Activated CD4-positive, alpha-beta T cell treated with anti-CD3 and anti-CD28 coated beads for 36 hours (primary cell): Measurements from ENCODE around the gene GIPC2. TPM values are rescaled to one million over a fixed set of nuclear protein-coding genes. Genes with fewer than 3 reads are reported as not detected.
"Not testable (repeated sequence)": the region's sequence is repeated elsewhere in the genome, so short reads cannot be mapped to it uniquely, and the experiment has no call there.

ENCODE experiments used
- ATAC-seq: fragments of 200-7000 bp; cut with Tn5 transposase; one replicate; pipeline ENCODE4 v1.10.0; 2021; ENCODE audit warnings: mild to moderate bottlenecking, moderate library complexity
- CTCF ChIA-PET: fragments of 350-600 bp; sonication (Branson Sonifier 250); formaldehyde crosslinking; loops from one replicate; lab custom pipeline; 2021; ENCODE audit warnings: antibody characterized with exemption; lab: Charles Lee
- POLR2A ChIA-PET: fragments of 350-600 bp; sonication (Branson Sonifier 250); formaldehyde crosslinking; loops from one replicate; lab custom pipeline; 2021; ENCODE audit warnings: antibody characterized with exemption, inconsistent platforms; lab: Charles Lee
- DNase-seq: peaks from one replicate; pipeline ENCODE4 v3.0.0-alpha.2; 2020
- H3K27ac Mint-ChIP-seq: one replicate; pipeline ENCODE4 v1.8.0; 2021; ENCODE audit warnings: mixed read lengths
- H3K27me3 Mint-ChIP-seq: one replicate; pipeline ENCODE4 v1.8.0; 2021; ENCODE audit warnings: mixed read lengths
- H3K36me3 Mint-ChIP-seq: one replicate; pipeline ENCODE4 v1.8.0; 2021; ENCODE audit warnings: low read depth, mixed read lengths
- H3K4me1 Mint-ChIP-seq: one replicate; pipeline ENCODE4 v1.8.0; 2021; ENCODE audit warnings: mixed read lengths
- H3K4me3 Mint-ChIP-seq: one replicate; pipeline ENCODE4 v1.8.0; 2021; ENCODE audit warnings: mild to moderate bottlenecking, moderate library complexity, mixed read lengths
- H3K9me3 Mint-ChIP-seq: one replicate; pipeline ENCODE4 v1.8.0; 2021; ENCODE audit warnings: low read depth, mixed read lengths
- intact Hi-C, 2 experiments: fragments of 100-400 bp; cut with DNase I in 1 of 2; cut with micrococcal nuclease in 1 of 2; formaldehyde crosslinking; loops; one replicate each; pipeline versions ENCODE4 v1.14.2 to v1.15.1; 2022 to 2024; cut with DNase I, micrococcal nuclease
- total RNA-seq, 2 experiments: library from RNA; stranded (reverse); gene quantifications; one replicate each; pipeline ENCODE4 v1.2.3, GENCODE V29; 2021

GIPC2 gene
- total RNA-seq, 2 experiments from 2014 or later: 0.05 to 0.09 TPM

DNA sequence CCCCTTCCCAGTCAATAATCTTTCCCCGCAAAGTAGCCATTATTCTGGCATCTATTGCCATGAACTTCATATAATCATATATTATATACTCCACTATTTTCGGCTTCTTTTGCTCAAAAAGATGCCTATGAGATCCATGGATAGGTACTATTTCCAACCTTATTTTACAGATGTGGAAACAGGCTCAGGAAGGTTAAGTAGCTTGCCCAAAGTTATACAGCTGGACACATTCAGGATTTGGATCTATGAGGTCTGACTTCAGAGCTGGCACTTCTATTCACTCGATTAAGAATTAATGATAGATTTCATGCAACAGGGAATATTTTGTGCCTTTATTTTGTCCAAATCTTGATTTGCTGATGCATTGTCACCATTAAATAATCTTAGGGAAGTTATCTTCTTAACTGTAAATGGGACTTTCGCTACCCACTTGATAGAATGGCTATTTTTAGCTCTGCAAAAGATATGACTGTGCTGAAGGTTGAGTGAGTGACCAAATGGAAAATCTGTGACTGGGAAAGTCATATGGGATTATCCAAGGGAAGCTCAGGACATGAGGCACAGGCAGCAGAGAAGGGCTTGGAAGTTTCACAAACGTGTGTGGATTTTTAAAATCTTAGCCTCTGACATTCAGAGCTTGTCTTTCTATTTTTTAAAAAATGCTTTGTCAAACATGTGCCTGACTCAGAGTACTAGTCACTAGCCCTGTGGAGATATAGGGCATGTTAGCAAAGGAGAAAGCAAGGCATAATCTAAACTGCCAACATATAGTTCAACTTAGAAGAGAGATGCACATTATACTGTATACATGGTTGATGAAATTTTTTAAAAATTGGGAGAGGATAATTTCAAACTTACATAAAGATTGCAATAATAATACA, 36.5 kb downstream of the GIPC2 start:
- ChIA-PET POLR2A (no interaction called here), CTCF (interaction anchor here (0.6 kb wide), 1 partner anchor 1219 kb away, joined by 5 read pairs; no protein-coding TSS in a partner anchor)
- ATAC-seq: no peak
- Mint-ChIP-seq H3K36me3 (no peaks in the 10 kb centered on the region), H3K9me3 (peaks cover 14% of the 10 kb centered on the region), H3K27ac (no peak overlapping the region), H3K4me3 (no peak overlapping the region), H3K4me1 (peaks cover 18% of the 10 kb centered on the region), H3K27me3 (peaks cover 2% of the 10 kb centered on the region)
- intact Hi-C loops: no loop called here
- DNase-seq: no peak

DNA sequence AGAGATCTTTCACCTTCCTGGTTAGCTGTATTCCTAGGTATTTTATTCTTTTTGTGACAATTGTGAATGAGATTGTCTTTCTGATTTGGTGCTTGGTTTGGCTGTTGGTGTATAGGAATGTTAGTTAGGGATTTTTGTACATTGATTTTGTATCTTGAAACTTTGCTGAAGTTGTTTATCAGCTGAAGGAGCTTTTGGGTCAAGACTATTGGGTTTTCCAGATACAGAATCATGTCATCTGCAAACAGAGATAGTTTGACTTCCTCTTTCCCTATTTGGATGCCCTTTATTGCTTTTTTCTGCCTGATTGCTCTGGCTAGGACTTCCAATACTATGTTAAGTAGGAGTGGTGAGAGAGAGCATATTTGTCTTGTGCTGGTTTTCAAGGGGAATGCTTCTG, 38.9 kb downstream of the GIPC2 start:
- POLR2A ChIA-PET, H3K27ac Mint-ChIP-seq, H3K4me3 Mint-ChIP-seq, H3K27me3 Mint-ChIP-seq, ATAC-seq, DNase-seq, H3K36me3 Mint-ChIP-seq, intact Hi-C loops: not testable (repeated sequence)
- CTCF ChIA-PET: interaction anchor here (1.0 kb wide), 1 partner anchor 81 kb away, joined by 3 read pairs; no protein-coding TSS in a partner anchor
- peaks cover 15% of the 10 kb centered on the region for H3K9me3 Mint-ChIP-seq
- peaks cover 13% of the 10 kb centered on the region for H3K4me1 Mint-ChIP-seq

DNA sequence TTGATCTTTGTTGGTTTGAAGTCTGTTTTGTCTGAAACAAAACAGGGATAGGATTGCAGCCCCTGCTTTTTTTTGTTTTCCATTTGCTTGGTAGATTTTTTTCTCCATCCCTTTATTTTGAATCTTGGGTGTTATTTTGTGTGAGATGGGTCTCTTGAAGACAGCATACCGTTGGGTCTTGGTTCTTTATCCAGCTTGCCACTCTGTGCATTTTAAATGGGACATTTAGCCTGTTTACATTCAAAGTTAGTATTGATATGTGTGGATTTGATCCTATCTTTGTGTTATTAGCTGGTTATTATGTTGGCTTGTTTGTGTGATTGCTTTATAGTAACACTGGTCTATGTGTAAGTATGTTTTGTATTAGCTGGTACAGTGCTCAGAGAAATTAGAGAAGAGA, 40.9 kb downstream of the GIPC2 start:
- H3K9me3 Mint-ChIP-seq: peaks cover 15% of the 10 kb centered on the region
- ChIA-PET CTCF (no interaction called here), POLR2A (no interaction called here)
- intact Hi-C loops: no loop called here
- H3K4me1 Mint-ChIP-seq: no peaks in the 10 kb centered on the region
- peaks cover 9% of the 10 kb centered on the region for H3K27me3 Mint-ChIP-seq
- no peak overlapping the region for H3K27ac Mint-ChIP-seq
- DNase-seq (no peak), ATAC-seq (no peak)
- no peak overlapping the region for H3K4me3 Mint-ChIP-seq
- H3K36me3 Mint-ChIP-seq: no peaks in the 10 kb centered on the region

DNA sequence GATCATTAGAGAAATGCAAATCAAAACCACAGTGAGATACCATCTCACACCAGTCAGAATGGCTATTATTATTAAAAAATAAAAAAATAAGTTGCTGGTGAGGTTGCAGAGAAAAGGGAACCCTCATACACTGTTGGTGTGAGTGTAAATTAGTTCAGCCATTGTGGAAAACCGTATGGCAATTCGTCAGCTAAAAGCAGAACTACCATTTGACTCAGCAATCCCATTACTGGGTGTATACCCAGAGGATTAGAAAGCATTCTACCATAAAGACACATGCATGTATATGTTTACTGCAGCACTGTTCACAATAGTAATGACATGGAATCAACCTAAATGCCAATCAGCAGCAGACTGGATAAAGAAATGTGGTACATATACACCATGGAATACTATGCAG, 42.2 kb downstream of the GIPC2 start:
- H3K4me1 Mint-ChIP-seq: no peaks in the 10 kb centered on the region
- H3K27me3 Mint-ChIP-seq: peaks cover 13% of the 10 kb centered on the region
- ATAC-seq: no peak
- H3K36me3 Mint-ChIP-seq: no peaks in the 10 kb centered on the region
- no peak for DNase-seq
- ChIA-PET CTCF (interaction anchor here (0.8 kb wide), 1 partner anchor 82 kb away, joined by 4 read pairs; no protein-coding TSS in a partner anchor), POLR2A (interaction anchor here (0.6 kb wide), 2 partner anchors 140 to 493 kb away, joined by 4 to 7 read pairs; no protein-coding TSS in a partner anchor)
- H3K27ac Mint-ChIP-seq: no peak overlapping the region
- peaks cover 15% of the 10 kb centered on the region for H3K9me3 Mint-ChIP-seq
- H3K4me3 Mint-ChIP-seq: no peak overlapping the region
- intact Hi-C loops: no loop called here

DNA sequence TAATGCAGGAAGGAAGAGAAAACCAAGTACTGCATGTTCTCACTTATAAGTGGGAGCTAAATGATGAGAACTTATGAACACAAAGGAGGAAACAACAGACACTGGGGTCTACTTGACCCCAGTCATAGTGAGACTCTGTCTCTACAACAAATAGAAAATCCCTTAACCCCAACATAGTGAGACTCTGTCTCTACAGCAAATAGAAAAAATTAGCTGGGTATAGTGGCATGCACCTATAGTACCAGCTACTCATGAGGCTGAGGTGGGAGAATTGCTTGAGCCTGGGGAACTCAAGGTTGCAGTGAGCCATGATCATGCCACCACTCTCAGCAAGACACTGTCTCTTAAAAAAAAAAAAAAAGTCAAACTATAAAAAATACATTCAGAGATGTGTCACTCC, 42.7 kb downstream of the GIPC2 start:
- no peak overlapping the region for H3K27ac Mint-ChIP-seq
- POLR2A ChIA-PET: interaction anchor here (0.6 kb wide), 2 partner anchors 141 to 494 kb away, joined by 4 to 7 read pairs; no protein-coding TSS in a partner anchor
- no peaks in the 10 kb centered on the region for H3K36me3 Mint-ChIP-seq
- no peak overlapping the region for H3K4me3 Mint-ChIP-seq
- H3K27me3 Mint-ChIP-seq: peaks cover 13% of the 10 kb centered on the region
- no peak for DNase-seq
- ATAC-seq: no peak
- CTCF ChIA-PET: no interaction called here
- intact Hi-C loops: no loop called here
- no peaks in the 10 kb centered on the region for H3K4me1 Mint-ChIP-seq
- H3K9me3 Mint-ChIP-seq: peaks cover 15% of the 10 kb centered on the region

DNA sequence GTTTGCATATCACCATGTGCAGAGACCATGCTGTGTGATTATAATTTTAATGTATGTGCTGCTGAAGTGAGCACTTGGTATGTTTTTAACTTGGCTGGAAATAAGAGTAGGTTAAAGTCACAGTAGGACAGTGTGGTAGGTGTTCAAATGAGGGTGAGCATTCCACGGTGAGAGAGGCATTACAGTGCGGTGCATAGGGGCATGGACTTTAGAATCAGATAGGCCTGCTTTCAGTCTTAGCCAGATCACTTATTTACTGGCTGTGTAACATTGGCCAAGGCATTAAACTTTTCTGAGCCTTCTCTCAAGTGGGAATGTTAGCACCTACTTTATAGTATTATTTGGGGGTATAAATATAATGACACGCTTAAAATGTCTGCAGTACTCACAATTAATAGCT, 43.2 kb downstream of the GIPC2 start:
- DNase-seq (no peak), ATAC-seq (no peak)
- Mint-ChIP-seq H3K27me3 (peaks cover 13% of the 10 kb centered on the region), H3K36me3 (no peaks in the 10 kb centered on the region), H3K4me3 (no peak overlapping the region), H3K27ac (no peak overlapping the region), H3K4me1 (no peaks in the 10 kb centered on the region), H3K9me3 (peaks cover 15% of the 10 kb centered on the region)
- ChIA-PET POLR2A (no interaction called here), CTCF (no interaction called here)
- intact Hi-C loops: no loop called here

DNA sequence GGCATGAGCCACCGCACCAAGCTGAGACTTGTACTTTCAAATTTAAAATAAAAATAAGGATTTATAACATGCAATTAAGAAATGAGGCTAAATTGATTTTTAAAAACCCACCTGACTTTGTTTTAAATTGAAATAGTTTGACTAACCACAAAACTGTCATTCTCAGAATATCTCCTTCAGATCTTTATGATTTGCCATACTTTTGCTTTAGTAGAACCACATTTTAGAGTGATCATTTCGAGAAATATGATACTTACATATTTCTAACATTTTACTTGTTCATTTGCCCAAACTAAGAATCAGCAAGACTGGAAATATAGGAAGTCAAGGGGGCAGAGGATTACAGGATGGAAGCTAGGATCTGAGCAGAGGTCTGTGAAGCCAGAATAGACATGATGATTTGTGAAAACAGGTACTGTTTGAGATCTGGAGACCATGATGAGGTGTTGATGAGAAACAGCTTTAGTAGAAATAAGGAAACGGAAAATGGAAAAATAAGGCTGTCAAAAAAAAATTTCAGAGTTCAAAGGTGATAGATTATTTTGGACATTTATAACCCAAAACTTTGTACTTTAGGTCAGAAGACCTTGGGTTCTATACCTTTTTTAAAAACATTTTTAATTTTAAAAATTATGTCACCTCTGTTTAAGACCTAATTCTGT, 44.8 kb downstream of the GIPC2 start:
- ChIA-PET CTCF (interaction anchor here (1.0 kb wide), 1 partner anchor 9 kb away, joined by 3 read pairs; no protein-coding TSS in a partner anchor), POLR2A (no interaction called here)
- Mint-ChIP-seq H3K27ac (no peak overlapping the region), H3K36me3 (no peaks in the 10 kb centered on the region), H3K27me3 (peaks cover 13% of the 10 kb centered on the region), H3K4me3 (no peak overlapping the region), H3K9me3 (peaks cover 13% of the 10 kb centered on the region), H3K4me1 (no peaks in the 10 kb centered on the region)
- DNase-seq: no peak
- intact Hi-C loops: no loop called here
- ATAC-seq: no peak

DNA sequence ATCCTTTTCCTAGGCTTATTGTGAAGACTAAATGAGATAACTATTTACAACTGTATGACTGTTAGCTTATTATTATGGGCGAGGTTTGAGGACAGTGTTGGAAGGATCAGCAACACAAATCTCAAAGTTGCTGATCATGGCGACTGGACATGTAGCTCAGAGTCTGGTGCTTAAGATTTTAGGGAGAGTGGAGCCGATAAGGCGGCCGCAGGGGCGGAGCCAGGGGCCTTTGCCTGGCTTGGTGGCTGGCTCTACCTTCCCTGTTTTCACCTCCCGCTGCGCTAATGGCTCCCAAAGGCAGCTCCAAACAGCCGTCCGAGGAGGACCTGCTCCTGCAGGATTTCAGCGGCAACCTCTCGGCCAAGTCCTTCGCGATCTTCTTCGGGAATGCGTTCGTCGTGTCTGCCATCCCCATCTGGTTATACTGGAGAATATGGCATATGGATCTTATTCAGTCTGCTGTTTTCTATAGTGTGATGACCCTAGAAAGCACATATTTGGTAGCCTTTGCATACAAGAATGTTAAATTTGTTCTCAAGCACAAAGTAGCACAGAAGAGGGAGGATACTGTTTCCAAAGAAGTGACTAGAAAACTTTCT, 45.5 kb downstream of the GIPC2 start:
- Mint-ChIP-seq H3K27ac (no peak overlapping the region), H3K4me3 (no peak overlapping the region), H3K27me3 (peaks cover 11% of the 10 kb centered on the region), H3K9me3 (peaks cover 8% of the 10 kb centered on the region), H3K36me3 (no peaks in the 10 kb centered on the region), H3K4me1 (no peaks in the 10 kb centered on the region)
- POLR2A ChIA-PET: no interaction called here
- CTCF ChIA-PET: no interaction called here
- ATAC-seq (no peak), DNase-seq (no peak)
- intact Hi-C loops: no loop called here

DNA sequence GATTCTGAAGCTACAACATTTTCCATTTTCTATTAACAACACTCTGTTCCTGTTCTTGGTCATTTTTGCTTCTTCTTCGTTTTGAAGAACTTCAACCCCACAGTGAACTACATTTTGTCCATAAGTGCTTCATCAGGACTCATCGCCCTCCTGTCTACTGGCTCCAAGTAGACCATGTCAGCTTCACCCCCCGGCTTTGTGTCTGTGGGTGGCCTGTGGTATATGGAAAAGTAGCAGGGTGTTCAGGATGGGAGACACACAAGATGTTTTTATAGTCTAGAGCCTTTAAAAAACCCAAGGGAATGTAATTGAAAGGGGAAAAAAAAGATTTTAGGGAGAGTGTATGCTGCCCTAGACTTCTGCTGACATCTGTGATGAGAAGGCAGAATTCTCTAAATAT, 46.1 kb downstream of the GIPC2 start:
- DNase-seq: no peak
- H3K27me3 Mint-ChIP-seq: peaks cover 11% of the 10 kb centered on the region
- intact Hi-C loops: no loop called here
- CTCF ChIA-PET: interaction anchor here (0.6 kb wide), 1 partner anchor 31 kb away, joined by 3 read pairs; no protein-coding TSS in a partner anchor
- H3K4me1 Mint-ChIP-seq: no peaks in the 10 kb centered on the region
- no peaks in the 10 kb centered on the region for H3K36me3 Mint-ChIP-seq
- H3K9me3 Mint-ChIP-seq: peaks cover 2% of the 10 kb centered on the region
- POLR2A ChIA-PET: no interaction called here
- no peak overlapping the region for H3K4me3 Mint-ChIP-seq
- no peak overlapping the region for H3K27ac Mint-ChIP-seq
- no peak for ATAC-seq

DNA sequence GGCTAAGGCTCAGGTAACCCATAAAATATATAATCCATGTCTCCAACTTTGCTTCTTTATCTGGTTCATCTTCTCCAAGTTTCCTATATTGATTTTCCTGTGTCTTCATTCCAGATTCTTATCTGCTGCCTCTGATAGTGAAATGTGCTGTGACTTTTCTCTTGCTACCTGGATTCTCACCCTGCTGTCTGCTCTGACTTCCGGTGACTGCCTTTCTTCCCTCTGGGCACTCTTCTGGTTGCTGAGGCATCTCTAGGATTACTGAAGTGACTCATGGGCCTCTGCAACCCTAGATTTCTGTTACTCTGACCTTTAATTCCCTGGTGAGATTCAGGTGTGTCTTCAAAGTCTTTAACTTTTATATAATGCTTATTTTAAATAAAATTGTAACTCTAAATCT, 46.9 kb downstream of the GIPC2 start:
- H3K4me3 Mint-ChIP-seq: no peak overlapping the region
- ATAC-seq (no peak), DNase-seq (no peak)
- no peaks in the 10 kb centered on the region for H3K4me1 Mint-ChIP-seq
- H3K27ac Mint-ChIP-seq: no peak overlapping the region
- H3K9me3 Mint-ChIP-seq: no peaks in the 10 kb centered on the region
- ChIA-PET CTCF (interaction anchor here (1.4 kb wide), 1 partner anchor 9 kb away, joined by 3 read pairs; no protein-coding TSS in a partner anchor), POLR2A (no interaction called here)
- H3K36me3 Mint-ChIP-seq: no peaks in the 10 kb centered on the region
- peaks cover 11% of the 10 kb centered on the region for H3K27me3 Mint-ChIP-seq
- intact Hi-C loops: no loop called here

DNA sequence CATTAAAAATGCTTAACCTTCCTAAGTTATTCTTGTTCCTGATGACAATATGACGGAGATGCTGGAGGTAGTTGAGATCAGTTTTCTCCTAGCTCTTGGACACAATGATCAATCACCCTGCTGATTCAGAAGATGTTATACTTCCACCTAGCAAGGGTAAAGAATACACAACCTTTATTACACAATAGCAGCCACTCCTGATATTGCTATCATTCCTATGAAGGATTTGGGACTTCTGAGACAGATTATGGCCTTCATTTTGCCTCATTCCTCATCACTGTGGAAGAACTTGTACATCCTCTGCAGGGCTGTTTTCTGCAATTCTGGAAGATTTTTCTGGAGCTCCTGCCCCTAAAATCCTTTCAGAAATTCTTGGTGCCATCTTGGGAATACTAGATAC, 47.8 kb downstream of the GIPC2 start:
- Mint-ChIP-seq H3K27me3 (peaks cover 11% of the 10 kb centered on the region), H3K4me1 (no peaks in the 10 kb centered on the region), H3K36me3 (no peaks in the 10 kb centered on the region), H3K9me3 (no peaks in the 10 kb centered on the region), H3K4me3 (no peak overlapping the region), H3K27ac (no peak overlapping the region)
- DNase-seq: no peak
- ChIA-PET CTCF (interaction anchor here (1.4 kb wide), 1 partner anchor 10 kb away, joined by 3 read pairs; no protein-coding TSS in a partner anchor), POLR2A (no interaction called here)
- intact Hi-C loops: no loop called here
- no peak for ATAC-seq
